Uterus (tissue), 4 donors: ENCODE measurements around the gene CTSF. TPM values are rescaled to one million over a fixed set of nuclear protein-coding genes. Genes with fewer than 3 reads are reported as not detected.
"Not testable (repeated sequence)": the region's sequence is repeated elsewhere in the genome, so short reads cannot be mapped to it uniquely, and the experiment has no call there.

Source experiments
- DNase-seq, 2 donors: peaks; one replicate each; pipeline ENCODE4 v3.0.0-alpha.2; 2019 to 2020
- H3K27ac ChIP-seq, 2 donors: fragments of 200-600 bp; sonication (generic); 1 replicate in 1 of 2; 2 replicates in 1 of 2; pipeline ENCODE4 v1.5.1; 2016 to 2018
- H3K27me3 ChIP-seq, 2 donors: fragments of 200-600 bp; sonication (generic); one replicate each; pipeline ENCODE4 v1.5.1; 2018 to 2019; ENCODE audit warnings: control low read depth in 1 of 2
- H3K36me3 ChIP-seq, 2 donors: fragments of 200-600 bp; sonication (generic); one replicate each; pipeline ENCODE4 v1.5.1; 2019; ENCODE audit warnings: control low read depth in 1 of 2
- H3K4me1 ChIP-seq, 2 donors: fragments of 200-600 bp; sonication (generic); one replicate each; pipeline ENCODE4 v1.5.1; 2018 to 2019; ENCODE audit warnings: control low read depth in 1 of 2
- H3K4me3 ChIP-seq, 2 donors: fragments of 200-600 bp; sonication (generic); 1 replicate in 1 of 2; 2 replicates in 1 of 2; pipeline ENCODE4 v1.5.1; 2018 to 2019; ENCODE audit warnings: mild to moderate bottlenecking in 1 of 2
- H3K9me3 ChIP-seq, 2 donors: fragments of 200-600 bp; sonication (generic); one replicate each; pipeline ENCODE4 v1.5.1; 2019; ENCODE audit warnings: control low read depth in 1 of 2
- POLR2A ChIP-seq, 2 donors: fragments of 450-650 bp; IDR thresholded peaks; one replicate each; pipeline ENCODE4 v1.6.1; 2016; ENCODE audit warnings: antibody characterized with exemption in 2 of 2, mild to moderate bottlenecking in 1 of 2, moderate library complexity in 1 of 2
- intact Hi-C: fragments of 100-400 bp; cut with DNase I; formaldehyde crosslinking; loops from one replicate; pipeline ENCODE4 v1.15.1; 2023; ENCODE audit warnings: low total_unique reads
- total RNA-seq, 4 donors: library from RNA; depleted of rRNA in 3 of 4; stranded (reverse); fragments of >200 nt in 3 of 4; gene quantifications; one replicate each; pipeline versions ENCODE4 v1.1.0 to v1.2.4, GENCODE V29; 2014 to 2023
- TF ChIP-seq, protein P1 (sequence below), 4 experiments: fragments of 200-600 bp in 2 of 4; fragments of 450-650 bp in 2 of 4; sonication (generic) in 2 of 4; IDR thresholded peaks; one replicate each; pipeline ENCODE4 v1.5.1; 2016 to 2019; ENCODE audit warnings: antibody characterized with exemption in 4 of 4, mild to moderate bottlenecking in 2 of 4, moderate library complexity in 1 of 4
- donor health status: DM: yes; HTN: yes; CAD: no.

CTSF gene
- total RNA-seq, 4 donors from 2014 or later: 61.2 to 89.1 (median 83.6) TPM

DNA sequence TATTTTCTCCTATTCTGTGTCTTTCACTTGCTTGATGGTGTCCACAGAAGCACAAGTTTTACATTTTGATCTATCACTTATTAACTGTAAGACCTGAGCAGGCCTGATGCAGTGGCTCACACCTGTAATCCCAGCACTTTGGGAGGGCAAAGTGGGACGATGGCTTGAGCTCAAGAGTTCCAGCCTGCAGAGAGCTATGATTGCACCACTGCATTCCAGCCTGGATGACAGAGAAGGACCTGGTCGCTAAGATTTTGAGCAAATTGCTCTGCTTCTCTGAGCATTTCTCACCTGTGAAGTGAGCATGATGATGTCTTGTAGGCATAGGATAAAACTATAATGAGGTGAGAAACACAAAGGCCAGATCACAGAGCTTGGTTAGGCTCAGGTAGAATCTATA, 17.7 kb upstream of the CTSF start:
- Histone ChIP-seq H3K4me1 (no peaks in the 10 kb centered on the region), H3K27me3 (no peaks in the 10 kb centered on the region), H3K4me3 (no peak overlapping the region), H3K27ac (no peak overlapping the region), H3K36me3 (no peaks in the 10 kb centered on the region), H3K9me3 (no peaks in the 10 kb centered on the region)
- DNase-seq: no peak
- TF ChIP-seq, protein P1, sequence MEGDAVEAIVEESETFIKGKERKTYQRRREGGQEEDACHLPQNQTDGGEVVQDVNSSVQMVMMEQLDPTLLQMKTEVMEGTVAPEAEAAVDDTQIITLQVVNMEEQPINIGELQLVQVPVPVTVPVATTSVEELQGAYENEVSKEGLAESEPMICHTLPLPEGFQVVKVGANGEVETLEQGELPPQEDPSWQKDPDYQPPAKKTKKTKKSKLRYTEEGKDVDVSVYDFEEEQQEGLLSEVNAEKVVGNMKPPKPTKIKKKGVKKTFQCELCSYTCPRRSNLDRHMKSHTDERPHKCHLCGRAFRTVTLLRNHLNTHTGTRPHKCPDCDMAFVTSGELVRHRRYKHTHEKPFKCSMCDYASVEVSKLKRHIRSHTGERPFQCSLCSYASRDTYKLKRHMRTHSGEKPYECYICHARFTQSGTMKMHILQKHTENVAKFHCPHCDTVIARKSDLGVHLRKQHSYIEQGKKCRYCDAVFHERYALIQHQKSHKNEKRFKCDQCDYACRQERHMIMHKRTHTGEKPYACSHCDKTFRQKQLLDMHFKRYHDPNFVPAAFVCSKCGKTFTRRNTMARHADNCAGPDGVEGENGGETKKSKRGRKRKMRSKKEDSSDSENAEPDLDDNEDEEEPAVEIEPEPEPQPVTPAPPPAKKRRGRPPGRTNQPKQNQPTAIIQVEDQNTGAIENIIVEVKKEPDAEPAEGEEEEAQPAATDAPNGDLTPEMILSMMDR (IDR thresholded peaks at IDR 0.05): no peak
- TF ChIP-seq POLR2A (IDR thresholded peaks at IDR 0.05): no peak
- intact Hi-C loops: no loop called here

DNA sequence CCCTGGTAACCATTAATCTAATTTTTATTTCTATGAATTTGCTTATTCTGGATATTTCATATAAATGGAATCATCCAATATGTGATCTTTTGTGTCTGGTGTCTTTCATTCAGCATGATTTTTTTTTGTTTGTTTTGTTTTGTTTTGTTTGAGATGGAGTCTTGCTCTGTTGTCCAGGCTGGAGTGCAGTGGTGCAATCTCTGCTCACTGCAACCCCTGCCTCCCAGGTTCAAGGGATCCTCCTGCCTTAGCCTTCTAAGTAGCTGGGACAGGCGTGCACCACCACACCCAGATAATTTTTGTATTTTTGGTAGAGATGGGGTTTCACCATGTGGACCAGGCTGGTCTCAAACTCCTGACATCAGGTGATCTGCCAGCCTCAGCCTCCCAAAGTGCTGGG, 17.0 kb upstream of the CTSF start:
- DNase-seq, intact Hi-C loops, H3K27ac ChIP-seq: not testable (repeated sequence)

DNA sequence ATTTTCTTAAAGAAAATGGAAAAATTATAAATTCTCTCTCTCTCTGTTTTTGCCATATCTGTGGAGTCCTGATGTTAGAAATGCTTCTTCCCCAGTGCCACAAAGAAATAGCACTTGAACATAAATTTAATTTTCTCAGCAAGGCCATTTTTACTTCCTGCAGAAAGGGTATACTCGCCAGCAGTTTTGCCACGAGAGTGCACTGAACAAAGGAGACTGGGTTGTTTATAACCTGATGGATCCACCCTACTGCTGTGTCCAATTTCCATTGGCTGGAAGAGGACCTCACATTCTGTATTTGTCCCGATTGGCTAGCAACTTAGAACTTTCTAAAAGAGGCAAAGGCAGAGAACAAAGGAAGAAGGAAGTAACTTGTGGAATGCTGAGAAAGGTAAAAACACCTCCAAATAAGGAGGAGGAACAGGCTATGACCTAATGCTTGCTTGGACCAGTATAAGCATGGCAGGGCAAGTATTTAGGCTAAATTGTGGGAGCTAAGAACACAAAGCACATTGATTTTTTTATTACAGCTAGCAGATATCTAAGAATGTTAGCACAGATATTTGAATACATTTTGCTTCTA, 14.2 kb upstream of the CTSF start:
- H3K36me3 ChIP-seq, H3K4me1 ChIP-seq, H3K4me3 ChIP-seq, intact Hi-C loops, DNase-seq, H3K27ac ChIP-seq, H3K9me3 ChIP-seq, H3K27me3 ChIP-seq: not testable (repeated sequence)

More for the DNA sequence above, 17.0 kb upstream of the CTSF start:
- not testable (repeated sequence) for H3K27me3 ChIP-seq, H3K9me3 ChIP-seq, H3K4me1 ChIP-seq, H3K36me3 ChIP-seq, H3K4me3 ChIP-seq

DNA sequence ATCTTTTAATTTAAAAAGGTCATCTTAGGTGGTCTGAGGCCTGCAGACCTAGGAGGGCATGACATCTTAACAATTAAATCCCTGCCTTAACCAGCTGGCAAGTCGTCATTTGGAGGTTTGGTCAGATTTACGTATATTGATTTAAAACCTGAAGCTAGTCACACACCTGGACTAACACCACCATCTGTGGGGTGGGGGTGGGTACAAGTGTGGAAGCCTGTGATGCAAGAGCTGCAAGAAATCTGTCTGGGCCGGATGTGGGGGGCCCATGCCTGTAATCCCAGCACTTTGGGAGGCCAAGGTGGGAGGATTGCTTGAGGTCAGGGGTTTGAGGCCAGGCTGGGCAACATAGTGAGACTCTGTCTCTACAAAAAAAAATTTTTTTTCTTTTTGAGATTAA, 12.9 kb upstream of the CTSF start:
- Histone ChIP-seq H3K27ac (no peak overlapping the region), H3K36me3 (no peaks in the 10 kb centered on the region), H3K9me3 (no peaks in the 10 kb centered on the region), H3K27me3 (no peaks in the 10 kb centered on the region), H3K4me3 (no peak overlapping the region), H3K4me1 (no peaks in the 10 kb centered on the region)
- intact Hi-C loops: no loop called here
- no peak for DNase-seq
- no peak for TF ChIP-seq POLR2A (IDR thresholded peaks at IDR 0.05)
- TF ChIP-seq, protein P1 (IDR thresholded peaks at IDR 0.05): no peak

DNA sequence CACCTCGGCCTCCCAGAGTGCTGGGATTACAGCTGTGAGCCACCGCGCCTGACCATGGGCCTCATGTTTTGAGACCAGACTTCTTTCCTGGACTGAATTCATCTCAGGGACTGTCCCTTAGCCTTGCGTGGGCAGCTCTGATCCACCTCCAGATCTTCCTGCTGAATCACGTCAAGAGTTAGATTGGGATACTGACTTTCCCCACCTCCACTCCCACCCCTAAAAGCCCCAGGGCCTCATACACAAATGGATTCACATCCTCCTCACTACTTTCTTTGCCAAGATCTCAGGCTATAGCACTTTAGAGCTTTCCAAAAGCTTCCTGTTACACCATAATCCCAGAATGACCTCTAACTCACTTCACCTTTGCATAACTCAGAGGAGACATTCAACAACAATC, 12.4 kb upstream of the CTSF start:
- Histone ChIP-seq H3K4me1 (no peaks in the 10 kb centered on the region), H3K4me3 (no peak overlapping the region), H3K27ac (no peak overlapping the region), H3K27me3 (no peaks in the 10 kb centered on the region), H3K36me3 (no peaks in the 10 kb centered on the region), H3K9me3 (no peaks in the 10 kb centered on the region)
- intact Hi-C loops: no loop called here
- TF ChIP-seq POLR2A (IDR thresholded peaks at IDR 0.05): no peak
- TF ChIP-seq, protein P1 (IDR thresholded peaks at IDR 0.05): no peak
- DNase-seq: no peak

DNA sequence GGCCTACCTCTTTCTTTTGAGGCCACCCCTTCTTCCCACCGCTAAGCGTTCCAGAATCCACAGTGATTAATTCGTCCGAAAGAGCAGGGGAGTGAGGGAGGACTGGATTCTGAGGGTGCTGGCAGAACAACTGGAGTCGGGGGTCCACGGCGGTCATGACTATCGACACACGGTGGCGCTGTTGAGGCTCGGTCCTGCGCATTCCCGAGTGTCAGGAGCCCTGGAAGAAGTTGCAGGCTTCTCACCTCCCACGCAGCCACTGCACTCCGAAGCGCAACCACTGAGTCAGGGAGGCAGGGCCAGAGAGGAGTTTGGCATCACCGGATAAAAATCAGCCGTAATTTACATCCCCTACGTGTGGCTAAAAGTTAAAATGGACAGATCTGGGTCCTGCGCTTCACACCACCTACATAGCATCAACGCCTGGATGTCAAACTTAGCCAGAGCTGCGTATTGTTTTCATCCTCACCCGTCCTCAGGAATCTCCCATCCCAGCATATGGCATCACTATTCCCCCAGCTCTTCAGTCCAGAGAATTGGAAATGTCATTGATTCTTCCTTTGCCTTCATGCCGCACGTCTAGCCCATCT, 10.7 kb upstream of the CTSF start:
- no peak overlapping the region for H3K4me3 ChIP-seq
- peak; percentile 79 to 80 for DNase-seq

More for the DNA sequence above, 10.7 kb upstream of the CTSF start:
- Histone ChIP-seq H3K36me3 (no peaks in the 10 kb centered on the region), H3K9me3 (no peaks in the 10 kb centered on the region), H3K27ac (no peak overlapping the region), H3K4me1 (no peaks in the 10 kb centered on the region), H3K27me3 (no peaks in the 10 kb centered on the region)
- no peak for TF ChIP-seq POLR2A (IDR thresholded peaks at IDR 0.05)
- TF ChIP-seq, protein P1 (IDR thresholded peaks at IDR 0.05): peak; percentile 75 to 82 (median 80)
- intact Hi-C loops: loop anchor here (2.0 kb wide), 1 partner anchor 98 kb away; the partner anchor contains the start of gene RBM4B
